GM12891 (cell line): ENCODE results near the gene ZNF154.

Experiments used
- DNase-seq: peaks from one replicate; pipeline ENCODE4 v3.0.0; 2011; ENCODE audit warnings: low spot score; ENCODE audit not compliant: insufficient read length
- FAIRE-seq: peaks from 2 replicates; lab custom pipeline; 2011; peaks lifted over from hg19 to GRCh38; lab: Jason Lieb, UNC
- PAX5 ChIP-seq: IDR thresholded peaks from 2 replicates; pipeline ENCODE4 v1.6.1; 2011; ENCODE audit warnings: low read length, moderate library complexity, mild to moderate bottlenecking; ENCODE audit not compliant: insufficient read depth, severe bottlenecking
- POLR2A ChIP-seq: IDR thresholded peaks from 2 replicates; pipeline ENCODE4 v1.6.1; 2011; ENCODE audit warnings: low read depth, low read length, control low read depth
- POLR2AphosphoS5 ChIP-seq: IDR thresholded peaks from 2 replicates; pipeline ENCODE4 v1.6.1; 2011; ENCODE audit warnings: low read depth, low read length, control low read depth
- POU2F2 ChIP-seq: IDR thresholded peaks from 2 replicates; pipeline ENCODE4 v1.6.1; 2011; ENCODE audit warnings: low read depth, mild to moderate bottlenecking, control low read depth, low read length, moderate library complexity
- SPI1 ChIP-seq: IDR thresholded peaks from 2 replicates; pipeline ENCODE4 v1.6.1; 2011; ENCODE audit warnings: low read depth, low read length, control low read depth
- TAF1 ChIP-seq: IDR thresholded peaks from 2 replicates; pipeline ENCODE4 v1.6.1; 2011; ENCODE audit warnings: low read depth, low read length, control low read depth

Gene ZNF154

DNA sequence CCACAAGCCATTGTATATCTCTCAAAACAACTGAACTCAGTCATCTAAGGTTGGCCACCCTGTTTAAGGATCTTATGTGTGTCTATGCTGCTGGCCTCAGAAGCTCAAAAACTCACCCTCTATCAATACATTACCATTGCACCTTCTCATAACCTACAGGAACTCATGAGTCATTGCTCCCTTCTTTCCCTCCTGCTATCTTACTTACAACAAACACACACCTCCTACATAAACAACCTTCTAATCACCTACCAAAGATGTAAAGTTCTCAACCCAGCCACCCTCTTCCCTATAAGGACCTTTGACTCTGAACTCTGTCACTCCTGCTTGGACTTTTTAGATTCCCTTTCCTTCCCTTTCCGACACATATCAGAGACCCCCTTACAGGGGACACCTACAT lies 53.6 kb downstream of the ZNF154 start:
- FAIRE-seq (no peak), DNase-seq (no peak)
- TF ChIP-seq POLR2AphosphoS5 = no peak
- TF ChIP-seq POU2F2 = no peak
- TF ChIP-seq TAF1 = no peak
- TF ChIP-seq SPI1 = no peak
- TF ChIP-seq POLR2A = no peak
- no peak for TF ChIP-seq PAX5

DNA sequence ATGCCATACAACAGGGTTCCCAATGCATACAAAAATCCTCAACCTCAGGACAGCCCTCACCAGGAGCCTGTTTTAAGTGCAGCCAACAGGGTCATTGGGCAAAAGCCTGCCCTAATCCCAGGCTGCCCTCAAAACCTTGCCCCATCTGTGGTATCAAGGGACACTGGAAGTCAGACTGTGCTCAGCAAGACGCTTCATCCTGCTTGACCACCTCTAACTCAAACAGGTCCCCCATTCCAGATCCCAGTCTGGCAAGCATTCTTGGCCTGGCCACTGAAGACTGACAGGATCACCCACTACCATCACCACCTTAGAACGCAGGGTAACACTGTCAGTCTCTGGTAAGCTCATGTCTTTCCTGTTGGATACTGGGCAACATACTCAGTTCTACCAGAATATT lies 55.3 kb downstream of the ZNF154 start:
- DNase-seq (no peak), FAIRE-seq (no peak)
- TF ChIP-seq TAF1 = no peak
- no peak for TF ChIP-seq POLR2A
- no peak for TF ChIP-seq SPI1
- no peak for TF ChIP-seq PAX5

DNA sequence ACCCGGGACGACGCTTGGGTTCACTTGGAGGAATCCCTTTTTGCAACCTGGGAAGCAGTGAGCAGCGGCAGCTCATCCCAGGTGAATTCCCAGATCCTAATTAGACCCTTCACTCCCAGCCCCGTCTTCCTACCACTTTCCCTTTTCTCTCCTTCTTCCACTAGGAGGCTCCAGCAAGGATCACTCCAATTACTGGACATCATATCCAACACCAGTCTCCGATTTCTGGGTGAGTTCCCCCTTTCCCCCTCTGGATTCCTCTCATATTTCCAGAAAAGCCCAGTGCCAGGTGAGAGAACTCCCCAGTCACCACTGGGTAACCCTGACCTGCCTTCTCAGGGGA lies 57.4 kb downstream of the ZNF154 start:
- no peak for FAIRE-seq
- no peak for TF ChIP-seq PAX5
- TF ChIP-seq POU2F2 = no peak
- no peak for TF ChIP-seq POLR2AphosphoS5
- no peak for DNase-seq

DNA sequence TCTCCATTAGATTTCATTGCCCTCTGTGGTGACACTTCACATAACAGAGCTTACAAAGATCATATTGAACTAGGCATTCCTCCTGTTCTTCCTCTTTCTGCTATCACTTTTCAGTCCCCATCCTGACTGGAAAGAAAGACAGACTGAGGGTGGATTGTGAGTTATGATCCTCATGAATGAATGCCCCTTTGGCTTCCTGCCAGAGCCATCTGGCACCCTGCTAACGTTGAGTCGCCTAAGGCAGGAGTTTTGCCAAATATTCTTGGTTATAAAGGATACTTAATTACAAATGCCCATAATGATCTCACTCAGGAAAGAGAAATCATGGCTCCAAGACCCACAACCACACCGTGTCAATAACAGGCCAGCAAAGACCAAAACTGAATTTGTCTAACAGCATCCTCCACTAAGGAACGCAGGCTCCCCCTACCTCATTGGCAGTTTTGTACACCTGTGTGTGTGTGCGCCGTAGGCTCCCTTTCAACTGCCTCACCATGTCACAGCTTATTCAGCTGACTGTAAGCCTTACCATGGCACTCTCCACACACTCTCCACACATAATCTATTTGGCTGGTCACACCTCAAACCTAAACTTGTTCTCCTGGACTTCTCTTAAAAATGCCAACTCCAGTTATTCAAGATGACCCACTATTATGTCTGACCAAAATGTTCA lies 60.5 kb downstream of the ZNF154 start:
- no peak for FAIRE-seq
- DNase-seq = no peak
- no peak for TF ChIP-seq PAX5
- TF ChIP-seq POU2F2 = no peak
- no peak for TF ChIP-seq POLR2AphosphoS5
- no peak for TF ChIP-seq TAF1
